Measurements from ENCODE around the gene CD209. TPM values are rescaled to one million over a fixed set of nuclear protein-coding genes. Genes with fewer than 3 reads are reported as not detected.

The CD209 gene
- total and polyA plus RNA-seq, 2 donors (not counting 3 experiments of a cell fraction or from before 2014, with no cell fraction given), result not detected

DNA sequence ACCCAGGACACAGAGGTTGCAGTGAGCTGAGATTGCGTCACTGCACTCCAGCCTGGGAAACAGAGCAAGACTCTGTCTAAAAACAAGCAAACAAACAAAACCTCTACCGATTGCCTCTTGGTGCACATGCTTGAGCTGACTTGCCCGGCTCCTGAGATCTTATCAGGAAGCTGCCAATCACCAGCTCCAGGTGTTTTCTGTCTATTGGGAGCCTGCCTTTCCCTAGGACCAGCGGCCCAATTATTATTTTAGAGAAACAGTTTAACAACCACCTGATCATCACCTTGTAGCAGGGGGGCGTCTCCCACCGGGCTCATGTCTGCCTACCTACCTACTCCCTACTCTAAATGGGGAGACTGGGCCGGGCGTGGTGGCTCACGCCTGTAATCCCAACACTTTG is 26.5 kb upstream of the CD209 start:
- Histone ChIP-seq H3K36me3 (ENCODE audit: control insufficient read depth in 2 of 2, extremely low read depth in 1 of 2, insufficient read depth in 2 of 2, low read length in 2 of 2) (no peaks in the 10 kb centered on the region), H3K27ac (ENCODE audit: insufficient read depth, low read depth, low read length) (no peak overlapping the region), H2AFZ (ENCODE audit: low read depth, low read length) (no peak overlapping the region), H3K79me2 (ENCODE audit: control insufficient read depth, insufficient read depth, low read length) (no peaks in the 10 kb centered on the region), H3K9me1 (replicated peaks; ENCODE audit: control insufficient read depth, extremely low read depth, insufficient read depth, low read length) (no peaks in the 10 kb centered on the region), H3K9ac (replicated peaks; ENCODE audit: extremely low read depth, insufficient read depth, low read length) (no peak overlapping the region), H3K4me2 (ENCODE audit: insufficient read depth, low read length) (no peak overlapping the region), H3K4me3 (replicated peaks in 1 of 3; ENCODE audit: insufficient read depth in 1 of 3, low read depth in 1 of 3, low read length in 3 of 3) (no peak overlapping the region), H3K27me3 (ENCODE audit: control insufficient read depth in 2 of 2, insufficient read depth in 2 of 2, low read length in 2 of 2) (no peaks in the 10 kb centered on the region), H3K9me3 (replicated peaks; ENCODE audit: control insufficient read depth, insufficient read depth, low read length) (no peaks in the 10 kb centered on the region), H4K20me1 (replicated peaks; ENCODE audit: control insufficient read depth, extremely low read depth, insufficient read depth, low read length) (no peaks in the 10 kb centered on the region), H3K4me1 (ENCODE audit: control insufficient read depth, extremely low read depth, insufficient read depth, low read length) (no peaks in the 10 kb centered on the region)
- POLR2A ChIA-PET, result interaction anchor here (0.6 kb wide), 1 partner anchor 155 kb away, joined by 4 read pairs; no protein-coding TSS in a partner anchor
- CTCF ChIA-PET, result interaction anchor here (1.0 to 1.8 kb wide), 3 partner anchors 25 to 93 kb away, joined by 3 to 7 read pairs (median 3); partner anchors contain the start of gene TRAPPC5
- no TSS peak for BruUV-seq (replicated peaks)
- DNase-seq (ENCODE audit: low read depth, low spot score) (no peak), FAIRE-seq (no peak)
- intact Hi-C loops (cut with micrococcal nuclease), result no loop called here
- no peak for TF ChIP-seq GATA2 (IDR thresholded peaks at IDR 0.05; ENCODE audit: insufficient read depth, insufficient read length, low read depth, low read length)
- TF ChIP-seq POLR2A (IDR thresholded peaks at IDR 0.05; ENCODE audit: low read depth, low read length), result no peak
- TF ChIP-seq JUN (IDR thresholded peaks at IDR 0.05; ENCODE audit: borderline replicate concordance, insufficient read depth, insufficient read length, low read depth), result no peak
- no peak for TF ChIP-seq POLR2AphosphoS5 (IDR thresholded peaks at IDR 0.05; ENCODE audit: insufficient read depth, low read depth, low read length)
- TF ChIP-seq, protein P1, sequence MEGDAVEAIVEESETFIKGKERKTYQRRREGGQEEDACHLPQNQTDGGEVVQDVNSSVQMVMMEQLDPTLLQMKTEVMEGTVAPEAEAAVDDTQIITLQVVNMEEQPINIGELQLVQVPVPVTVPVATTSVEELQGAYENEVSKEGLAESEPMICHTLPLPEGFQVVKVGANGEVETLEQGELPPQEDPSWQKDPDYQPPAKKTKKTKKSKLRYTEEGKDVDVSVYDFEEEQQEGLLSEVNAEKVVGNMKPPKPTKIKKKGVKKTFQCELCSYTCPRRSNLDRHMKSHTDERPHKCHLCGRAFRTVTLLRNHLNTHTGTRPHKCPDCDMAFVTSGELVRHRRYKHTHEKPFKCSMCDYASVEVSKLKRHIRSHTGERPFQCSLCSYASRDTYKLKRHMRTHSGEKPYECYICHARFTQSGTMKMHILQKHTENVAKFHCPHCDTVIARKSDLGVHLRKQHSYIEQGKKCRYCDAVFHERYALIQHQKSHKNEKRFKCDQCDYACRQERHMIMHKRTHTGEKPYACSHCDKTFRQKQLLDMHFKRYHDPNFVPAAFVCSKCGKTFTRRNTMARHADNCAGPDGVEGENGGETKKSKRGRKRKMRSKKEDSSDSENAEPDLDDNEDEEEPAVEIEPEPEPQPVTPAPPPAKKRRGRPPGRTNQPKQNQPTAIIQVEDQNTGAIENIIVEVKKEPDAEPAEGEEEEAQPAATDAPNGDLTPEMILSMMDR (IDR thresholded peaks at IDR 0.05; ENCODE audit: extremely low read depth in 1 of 2, insufficient read depth in 1 of 2, low read depth in 1 of 2, low read length in 2 of 2), result no peak
- dilution Hi-C loops (cut with MboI; ENCODE audit: extremely low pct_ligation_motif_present, low sequenced_read_pairs), result no loop called here

DNA sequence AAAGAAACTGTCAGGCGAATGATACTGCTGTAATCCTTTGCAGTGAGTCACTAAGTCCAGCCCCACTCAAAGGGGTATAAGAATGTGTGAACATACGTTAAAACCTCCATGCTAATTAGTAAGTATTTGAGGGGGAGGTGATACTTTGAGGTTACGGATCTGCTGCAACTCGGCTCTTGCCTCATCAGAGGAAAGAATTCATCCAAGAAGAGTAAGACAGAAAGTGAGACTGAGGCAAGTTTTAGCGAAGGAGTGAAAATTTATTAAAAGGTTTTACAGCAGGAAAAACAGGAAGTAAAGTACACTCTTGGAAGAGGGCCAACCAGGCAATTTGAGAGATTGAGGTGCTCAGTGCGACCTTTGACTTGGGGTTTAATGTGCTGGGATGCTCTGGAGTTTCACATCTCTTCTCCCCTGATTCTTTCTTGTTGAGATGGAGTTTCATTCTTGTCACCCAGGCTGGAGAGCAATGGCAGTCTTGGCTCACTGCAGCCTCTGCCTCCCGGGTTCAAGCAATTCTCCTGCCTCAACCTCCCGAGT is 25.5 kb upstream of the CD209 start:
- no peaks in the 10 kb centered on the region for H3K9me3 ChIP-seq (replicated peaks; ENCODE audit: control insufficient read depth, insufficient read depth, low read length)
- H3K27ac ChIP-seq (ENCODE audit: insufficient read depth, low read depth, low read length), result no peak overlapping the region
- H4K20me1 ChIP-seq (replicated peaks; ENCODE audit: control insufficient read depth, extremely low read depth, insufficient read depth, low read length), result no peaks in the 10 kb centered on the region
- H3K4me1 ChIP-seq (ENCODE audit: control insufficient read depth, extremely low read depth, insufficient read depth, low read length), result no peaks in the 10 kb centered on the region
- H3K9ac ChIP-seq (replicated peaks; ENCODE audit: extremely low read depth, insufficient read depth, low read length), result no peak overlapping the region
- no peaks in the 10 kb centered on the region for H3K79me2 ChIP-seq (ENCODE audit: control insufficient read depth, insufficient read depth, low read length)
- dilution Hi-C loops (cut with MboI; ENCODE audit: extremely low pct_ligation_motif_present, low sequenced_read_pairs) (no loop called here), intact Hi-C loops (cut with micrococcal nuclease) (no loop called here)
- no peak overlapping the region for H2AFZ ChIP-seq (ENCODE audit: low read depth, low read length)
- ChIA-PET CTCF (no interaction called here), POLR2A (no interaction called here)
- TF ChIP-seq, protein P2, sequence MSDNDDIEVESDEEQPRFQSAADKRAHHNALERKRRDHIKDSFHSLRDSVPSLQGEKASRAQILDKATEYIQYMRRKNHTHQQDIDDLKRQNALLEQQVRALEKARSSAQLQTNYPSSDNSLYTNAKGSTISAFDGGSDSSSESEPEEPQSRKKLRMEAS (IDR thresholded peaks at IDR 0.05; ENCODE audit: insufficient read depth, insufficient read length), result no peak
- no peak overlapping the region for H3K4me3 ChIP-seq (replicated peaks in 1 of 3; ENCODE audit: insufficient read depth in 1 of 3, low read depth in 1 of 3, low read length in 3 of 3)
- H3K36me3 ChIP-seq (ENCODE audit: control insufficient read depth in 2 of 2, extremely low read depth in 1 of 2, insufficient read depth in 2 of 2, low read length in 2 of 2), result no peaks in the 10 kb centered on the region
- no peak overlapping the region for H3K4me2 ChIP-seq (ENCODE audit: insufficient read depth, low read length)
- DNase-seq (ENCODE audit: low read depth, low spot score) (no peak), FAIRE-seq (no peak)
- no peaks in the 10 kb centered on the region for H3K27me3 ChIP-seq (ENCODE audit: control insufficient read depth in 2 of 2, insufficient read depth in 2 of 2, low read length in 2 of 2)
- no peaks in the 10 kb centered on the region for H3K9me1 ChIP-seq (replicated peaks; ENCODE audit: control insufficient read depth, extremely low read depth, insufficient read depth, low read length)
- no TSS peak for BruUV-seq (replicated peaks)

Data from endothelial cell of umbilical vein (primary cell).